IMR-90 (cell line): ENCODE data around the gene ZNF335. TPM values are rescaled to one million over a fixed set of nuclear protein-coding genes. Genes with fewer than 3 reads are reported as not detected.

ENCODE experiments used
- ATAC-seq: fragments of 200-7000 bp; cut with Tn5 transposase; 2 replicates; pipeline ENCODE4 v1.9.1; 2020; ENCODE audit warnings: low read depth, mild to moderate bottlenecking, moderate library complexity
- BruUV-seq: library from RNA; stranded (reverse); fragments of 400-500 nt; replicated peaks from 2 replicates; lab custom pipeline; 2021; lab: Mats Ljungman, UMichigan
- CTCF ChIA-PET: fragments of 300-600 bp; formaldehyde crosslinking; extraction: SDS; loops from one replicate; lab custom pipeline; 2021; ENCODE audit warnings: antibody characterized with exemption; lab: Yijun Ruan, JAX
- POLR2A ChIA-PET: fragments of 300-600 bp; sonication (Branson Sonifier 250); formaldehyde crosslinking; loops from one replicate; lab custom pipeline; 2022; ENCODE audit warnings: antibody characterized with exemption; ENCODE audit not compliant: unreplicated experiment; lab: Charles Lee
- DNase-seq: peaks from one replicate; pipeline ENCODE4 v3.0.0; 2013
- H2AFZ ChIP-seq: replicated peaks from 2 replicates; pipeline ENCODE3; 2013; ENCODE audit warnings: low read length, mild to moderate bottlenecking; ENCODE audit not compliant: poor library complexity
- H2AK5ac ChIP-seq: 2 replicates; pipeline ENCODE4 v1.6.1; 2013; ENCODE audit warnings: low read depth, low read length, inconsistent platforms
- H2AK9ac ChIP-seq: replicated peaks from 2 replicates; pipeline ENCODE3; 2013; ENCODE audit warnings: mild to moderate bottlenecking, low read depth, low read length, moderate library complexity; ENCODE audit not compliant: poor library complexity
- H2BK120ac ChIP-seq: 2 replicates; pipeline ENCODE4 v1.6.1; 2013; ENCODE audit warnings: low read depth, low read length, inconsistent platforms
- H2BK15ac ChIP-seq: 3 replicates; pipeline ENCODE4 v1.6.1; 2013; ENCODE audit warnings: low read depth, low read length, inconsistent platforms
- H2BK20ac ChIP-seq: 2 replicates; pipeline ENCODE4 v1.6.1; 2013; ENCODE audit warnings: low read depth, mild to moderate bottlenecking, inconsistent platforms, low read length, moderate library complexity
- H2BK5ac ChIP-seq: 2 replicates; pipeline ENCODE4 v1.6.1; 2013; ENCODE audit warnings: mild to moderate bottlenecking, low read depth, low read length, inconsistent platforms; ENCODE audit not compliant: poor library complexity, severe bottlenecking
- H3K14ac ChIP-seq: replicated peaks from 2 replicates; pipeline ENCODE4 v1.6.1; 2013; ENCODE audit warnings: low read depth, low read length, inconsistent platforms
- H3K18ac ChIP-seq: 2 replicates; pipeline ENCODE4 v1.6.1; 2013; ENCODE audit warnings: low read depth, low read length, control low read depth
- H3K23ac ChIP-seq: 2 replicates; pipeline ENCODE4 v1.6.1; 2013; ENCODE audit warnings: low read depth, low read length, inconsistent platforms
- H3K27ac ChIP-seq: 2 replicates; pipeline ENCODE4 v1.5.1; 2013; ENCODE audit warnings: mild to moderate bottlenecking, control low read depth, low read length; ENCODE audit not compliant: insufficient read depth
- H3K27me3 ChIP-seq: 2 replicates; pipeline ENCODE4 v1.6.1; 2013; ENCODE audit warnings: low read length; ENCODE audit not compliant: control insufficient read depth, insufficient read depth
- H3K36me3 ChIP-seq: 2 replicates; pipeline ENCODE4 v1.6.1; 2013; ENCODE audit warnings: low read length, mixed read lengths; ENCODE audit not compliant: control insufficient read depth, insufficient read depth
- H3K4ac ChIP-seq: 2 replicates; pipeline ENCODE4 v1.6.1; 2013; ENCODE audit warnings: low read depth, low read length, inconsistent platforms
- H3K4me1 ChIP-seq: 2 replicates; pipeline ENCODE4 v1.6.1; 2013; ENCODE audit warnings: low read length, mixed read lengths; ENCODE audit not compliant: control insufficient read depth, insufficient read depth
- H3K4me2 ChIP-seq: 2 replicates; pipeline ENCODE4 v1.6.1; 2013; ENCODE audit warnings: low read depth, mild to moderate bottlenecking, control low read depth, low read length, moderate library complexity
- H3K4me3 ChIP-seq: 2 replicates; pipeline ENCODE4 v1.5.1; 2013; ENCODE audit warnings: low read depth, mild to moderate bottlenecking, control low read depth, low read length, moderate library complexity; ENCODE audit not compliant: insufficient read depth
- H3K56ac ChIP-seq: 2 replicates; pipeline ENCODE4 v1.6.1; 2013; ENCODE audit warnings: low read length, inconsistent platforms; ENCODE audit not compliant: insufficient read depth; ENCODE audit errors: extremely low read depth
- H3K79me1 ChIP-seq, 2 experiments: 2 replicates each; pipeline ENCODE4 v1.6.1; 2013; ENCODE audit warnings: low read length in 2 of 2, inconsistent platforms in 1 of 2, low read depth in 1 of 2
- H3K9ac ChIP-seq: 2 replicates; pipeline ENCODE4 v1.6.1; 2013; ENCODE audit warnings: low read depth, low read length, control low read depth
- H3K9me1 ChIP-seq: 2 replicates; pipeline ENCODE4 v1.6.1; 2013; ENCODE audit warnings: low read length, inconsistent platforms; ENCODE audit not compliant: insufficient read depth
- H3K9me3 ChIP-seq: 2 replicates; pipeline ENCODE4 v1.6.1; 2013; ENCODE audit warnings: low read length; ENCODE audit not compliant: control insufficient read depth, insufficient read depth
- H4K20me1 ChIP-seq: 2 replicates; pipeline ENCODE4 v1.6.1; 2013; ENCODE audit warnings: low read length, inconsistent platforms; ENCODE audit not compliant: insufficient read depth
- H4K5ac ChIP-seq: 2 replicates; pipeline ENCODE4 v1.6.1; 2013; ENCODE audit warnings: mild to moderate bottlenecking, low read depth, low read length, control low read depth
- H4K8ac ChIP-seq, 2 experiments: 2 replicates each; pipeline ENCODE4 v1.6.1; 2013; ENCODE audit warnings: low read depth in 2 of 2, low read length in 2 of 2, control low read depth in 1 of 2, inconsistent platforms in 1 of 2
- H4K91ac ChIP-seq: 2 replicates; pipeline ENCODE4 v1.6.1; 2013; ENCODE audit warnings: low read depth, low read length, inconsistent platforms; ENCODE audit not compliant: insufficient read depth
- CEBPB ChIP-seq: IDR thresholded peaks from 2 replicates; pipeline ENCODE4 v1.6.1; 2012; ENCODE audit warnings: low read depth, low read length, improper control_type of control experiment
- MAZ ChIP-seq: IDR thresholded peaks from 2 replicates; pipeline ENCODE4 v1.6.1; 2012; ENCODE audit warnings: low read depth, mild to moderate bottlenecking, low read length, improper control_type of control experiment, moderate library complexity, borderline replicate concordance
- POLR2A ChIP-seq: IDR thresholded peaks from 2 replicates; pipeline ENCODE4 v1.6.1; 2012; ENCODE audit warnings: mild to moderate bottlenecking, low read depth, low read length
- RFX5 ChIP-seq: IDR thresholded peaks from 2 replicates; pipeline ENCODE4 v1.8.0; 2012; ENCODE audit warnings: low read depth, mild to moderate bottlenecking, low read length, moderate library complexity
- SMC3 ChIP-seq: fragments of 150-350 bp; IDR thresholded peaks from 2 replicates; pipeline ENCODE4 v1.6.1; 2016; ENCODE audit warnings: low read depth, mild to moderate bottlenecking, antibody characterized with exemption, low read length, moderate library complexity
- WGBS, 2 experiments: methylation state at CpG; one replicate each; pipeline versions ENCODE4 v1.1.5 to v1.1.7; 2013; ENCODE audit warnings: missing lambda C conversion rate in 2 of 2; ENCODE audit not compliant: insufficient read length in 1 of 2; ENCODE audit errors: extremely low coverage in 2 of 2; 5-methylcytosine and 5-hydroxymethylcytosine counted together
- dilution Hi-C: fragments of 300-500 bp; cut with HindIII; formaldehyde crosslinking; loops from one replicate; pipeline ENCODE4 v1.14.3; 2018; ENCODE audit warnings: low sequenced_read_pairs; ENCODE audit not compliant: unreplicated experiment
- in situ Hi-C: fragments of 300-500 bp; cut with MboI; formaldehyde crosslinking; loops from 3 replicates; pipeline ENCODE4 v1.14.3; 2019; ENCODE audit warnings: low sequenced_read_pairs, inconsistent platforms, mixed read lengths
- intact Hi-C: fragments of 100-400 bp; cut with micrococcal nuclease; formaldehyde crosslinking; loops from 2 replicates; pipeline ENCODE4 v1.10.0; 2022
- polyA plus RNA-seq, 3 experiments: library from polyadenylated mRNA; depleted of rRNA; stranded (reverse); fragments of >200 nt; gene quantifications; 2 replicates each; pipeline ENCODE4 v1.2.3, GENCODE V29; 2012; ENCODE audit warnings: low replicate concordance in 1 of 3
- total RNA-seq: library from RNA; depleted of rRNA; stranded (reverse); fragments of >200 nt; gene quantifications from 2 replicates; pipeline ENCODE4 v1.2.3, GENCODE V29; 2012

ZNF335 gene
- total and polyA plus RNA-seq, 2 of the 4 experiments (the other 2 are of a cell fraction): 11.8 to 17.8 TPM

DNA sequence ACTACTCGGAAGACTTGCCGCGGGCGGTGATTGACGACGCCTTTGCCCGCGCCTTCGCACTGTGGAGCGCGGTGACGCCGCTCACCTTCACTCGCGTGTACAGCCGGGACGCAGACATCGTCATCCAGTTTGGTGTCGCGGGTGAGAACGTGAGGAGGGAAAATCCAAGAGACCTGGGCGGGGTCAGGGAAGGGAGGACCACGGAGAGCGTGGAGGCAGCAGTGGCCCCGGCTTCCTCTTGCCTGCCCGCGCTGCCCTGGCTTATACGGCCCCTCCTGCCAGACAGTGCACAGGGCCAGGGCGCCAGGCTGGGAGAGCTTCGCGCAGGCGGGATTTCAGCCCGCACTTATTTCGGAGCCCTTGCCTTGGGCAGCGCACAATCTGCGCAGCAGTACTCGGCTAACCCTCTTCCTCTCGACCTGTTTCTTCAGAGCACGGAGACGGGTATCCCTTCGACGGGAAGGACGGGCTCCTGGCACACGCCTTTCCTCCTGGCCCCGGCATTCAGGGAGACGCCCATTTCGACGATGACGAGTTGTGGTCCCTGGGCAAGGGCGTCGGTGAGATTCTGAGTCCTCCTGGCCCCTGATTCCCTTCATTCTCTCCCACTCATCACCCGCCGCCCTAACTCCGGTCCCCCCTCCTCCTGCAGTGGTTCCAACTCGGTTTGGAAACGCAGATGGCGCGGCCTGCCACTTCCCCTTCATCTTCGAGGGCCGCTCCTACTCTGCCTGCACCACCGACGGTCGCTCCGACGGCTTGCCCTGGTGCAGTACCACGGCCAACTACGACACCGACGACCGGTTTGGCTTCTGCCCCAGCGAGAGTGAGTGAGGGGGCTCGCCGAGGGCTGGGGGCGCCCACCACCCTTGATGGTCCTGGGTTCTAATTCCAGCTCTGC, 38.7 kb upstream of the ZNF335 start (continued):
- TF ChIP-seq SMC3: no peak

DNA sequence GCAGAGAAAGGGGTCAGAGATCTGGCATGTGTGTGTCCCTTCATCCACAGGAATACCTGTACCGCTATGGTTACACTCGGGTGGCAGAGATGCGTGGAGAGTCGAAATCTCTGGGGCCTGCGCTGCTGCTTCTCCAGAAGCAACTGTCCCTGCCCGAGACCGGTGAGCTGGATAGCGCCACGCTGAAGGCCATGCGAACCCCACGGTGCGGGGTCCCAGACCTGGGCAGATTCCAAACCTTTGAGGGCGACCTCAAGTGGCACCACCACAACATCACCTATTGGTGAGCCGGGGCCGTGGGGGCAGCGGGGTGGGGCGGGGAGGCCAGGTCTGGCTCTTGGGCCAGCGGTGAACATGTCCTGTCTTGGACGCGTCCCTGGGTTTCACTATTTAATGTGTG, 37.8 kb upstream of the ZNF335 start:
- in situ Hi-C loops: no loop called here

More for the DNA sequence above, 37.8 kb upstream of the ZNF335 start:
- DNase-seq (no peak), ATAC-seq (no peak)
- BruUV-seq: no TSS peak
- no peaks in the 10 kb centered on the region for H3K36me3 ChIP-seq
- intact Hi-C loops: loop anchor here (10.0 kb wide), 1 partner anchor 465 kb away; the partner anchor contains the start of gene EPPIN
- H2BK20ac ChIP-seq: no peak overlapping the region
- ChIA-PET CTCF (interaction anchor here (0.6 kb wide), 1 partner anchor 297 kb away, joined by 3 read pairs; no protein-coding TSS in a partner anchor), POLR2A (no interaction called here)
- no peak overlapping the region for H4K8ac ChIP-seq
- no peak overlapping the region for H3K9ac ChIP-seq
- H2AK5ac ChIP-seq: no peak overlapping the region
- H3K4me3 ChIP-seq: no peak overlapping the region
- H3K56ac ChIP-seq: no peak overlapping the region
- peaks cover 76% of the 10 kb centered on the region for H3K27me3 ChIP-seq
- 46% methylated on average over 8 of the region's 20 CpGs; no CpG with 5 or more reads in 1 of the 2 experiments for WGBS, 2 experiments
- no peak overlapping the region for H2AK9ac ChIP-seq
- no peak overlapping the region for H4K91ac ChIP-seq
- no peak overlapping the region for H3K27ac ChIP-seq
- no peak overlapping the region for H3K18ac ChIP-seq
- no peak overlapping the region for H2BK5ac ChIP-seq
- no peak overlapping the region for H3K4ac ChIP-seq
- H4K5ac ChIP-seq: no peak overlapping the region
- dilution Hi-C loops: no loop called here
- H3K23ac ChIP-seq: no peak overlapping the region
- H2AFZ ChIP-seq: no peak overlapping the region
- no peaks in the 10 kb centered on the region for H3K79me1 ChIP-seq
- H3K9me3 ChIP-seq: peaks cover 14% of the 10 kb centered on the region
- no peaks in the 10 kb centered on the region for H3K9me1 ChIP-seq
- no peak overlapping the region for H3K4me2 ChIP-seq
- H3K14ac ChIP-seq: no peak overlapping the region
- no peaks in the 10 kb centered on the region for H3K4me1 ChIP-seq
- H4K20me1 ChIP-seq: no peaks in the 10 kb centered on the region; the same call in 1 of the 2 replicates
- no peak overlapping the region for H2BK120ac ChIP-seq
- no peak overlapping the region for H2BK15ac ChIP-seq
- TF ChIP-seq MAZ: no peak
- no peak for TF ChIP-seq RFX5
- TF ChIP-seq POLR2A: no peak
- no peak for TF ChIP-seq CEBPB
